AG09309 (cell line): Measurements from ENCODE around the gene GALNT18.

Experiments
- DNase-seq: peaks from one replicate; pipeline ENCODE4 v3.0.0-alpha.2; 2010; ENCODE audit warnings: low read depth
- H3K4me3 ChIP-seq: 2 replicates; pipeline ENCODE4 v1.5.1; 2011; ENCODE audit warnings: mild to moderate bottlenecking, low read depth, low read length, moderate library complexity; ENCODE audit not compliant: control insufficient read depth
- TF ChIP-seq, protein P1 (sequence below): IDR thresholded peaks from 2 replicates; pipeline ENCODE4 v1.5.1; 2011; ENCODE audit warnings: mild to moderate bottlenecking, low read depth, low read length, inconsistent platforms; ENCODE audit not compliant: insufficient read depth, control insufficient read depth; ENCODE audit errors: missing control alignments

Gene GALNT18

DNA sequence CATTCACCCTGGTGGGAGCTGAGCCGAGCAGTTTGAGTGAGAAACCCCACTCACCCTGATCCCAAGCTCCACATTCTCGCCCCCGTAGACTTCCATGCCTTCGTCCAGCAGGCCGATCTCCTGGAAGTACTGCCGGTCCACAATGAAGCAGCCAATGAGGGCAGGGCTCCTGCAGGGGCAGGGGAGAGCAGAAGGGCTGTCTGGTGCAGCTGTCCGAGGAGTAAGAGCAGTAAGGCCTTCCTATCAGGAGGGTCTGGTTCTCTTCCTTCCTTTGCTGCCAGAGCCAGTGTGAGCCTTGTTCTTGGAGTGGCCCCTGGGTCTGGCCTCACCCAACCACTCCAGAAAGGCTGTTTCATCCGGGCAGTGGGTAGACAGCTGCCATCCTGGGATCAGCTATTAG lies 249.3 kb downstream of the GALNT18 start:
- no peak for DNase-seq
- TF ChIP-seq, protein P1, sequence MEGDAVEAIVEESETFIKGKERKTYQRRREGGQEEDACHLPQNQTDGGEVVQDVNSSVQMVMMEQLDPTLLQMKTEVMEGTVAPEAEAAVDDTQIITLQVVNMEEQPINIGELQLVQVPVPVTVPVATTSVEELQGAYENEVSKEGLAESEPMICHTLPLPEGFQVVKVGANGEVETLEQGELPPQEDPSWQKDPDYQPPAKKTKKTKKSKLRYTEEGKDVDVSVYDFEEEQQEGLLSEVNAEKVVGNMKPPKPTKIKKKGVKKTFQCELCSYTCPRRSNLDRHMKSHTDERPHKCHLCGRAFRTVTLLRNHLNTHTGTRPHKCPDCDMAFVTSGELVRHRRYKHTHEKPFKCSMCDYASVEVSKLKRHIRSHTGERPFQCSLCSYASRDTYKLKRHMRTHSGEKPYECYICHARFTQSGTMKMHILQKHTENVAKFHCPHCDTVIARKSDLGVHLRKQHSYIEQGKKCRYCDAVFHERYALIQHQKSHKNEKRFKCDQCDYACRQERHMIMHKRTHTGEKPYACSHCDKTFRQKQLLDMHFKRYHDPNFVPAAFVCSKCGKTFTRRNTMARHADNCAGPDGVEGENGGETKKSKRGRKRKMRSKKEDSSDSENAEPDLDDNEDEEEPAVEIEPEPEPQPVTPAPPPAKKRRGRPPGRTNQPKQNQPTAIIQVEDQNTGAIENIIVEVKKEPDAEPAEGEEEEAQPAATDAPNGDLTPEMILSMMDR, result no peak
- H3K4me3 ChIP-seq, result no peak overlapping the region

DNA sequence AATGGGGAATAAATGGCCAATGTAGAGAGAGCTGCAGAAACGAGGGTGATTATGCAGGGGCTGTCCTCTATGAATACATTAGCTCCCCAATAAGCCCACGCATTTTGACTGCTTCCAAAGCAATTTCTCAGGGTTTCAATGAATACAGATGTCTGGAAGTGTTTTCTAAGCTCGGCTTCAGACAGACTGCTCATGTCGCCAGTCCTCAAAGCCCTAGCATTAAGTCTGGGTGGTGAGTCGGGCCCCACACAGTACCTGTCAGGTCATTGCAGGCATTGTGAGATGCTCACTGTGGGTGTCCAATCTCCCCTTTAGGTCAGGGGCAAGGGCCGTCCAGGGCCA lies 250.9 kb downstream of the GALNT18 start:
- DNase-seq, result no peak
- no peak overlapping the region for H3K4me3 ChIP-seq
- TF ChIP-seq, protein P1, result no peak

DNA sequence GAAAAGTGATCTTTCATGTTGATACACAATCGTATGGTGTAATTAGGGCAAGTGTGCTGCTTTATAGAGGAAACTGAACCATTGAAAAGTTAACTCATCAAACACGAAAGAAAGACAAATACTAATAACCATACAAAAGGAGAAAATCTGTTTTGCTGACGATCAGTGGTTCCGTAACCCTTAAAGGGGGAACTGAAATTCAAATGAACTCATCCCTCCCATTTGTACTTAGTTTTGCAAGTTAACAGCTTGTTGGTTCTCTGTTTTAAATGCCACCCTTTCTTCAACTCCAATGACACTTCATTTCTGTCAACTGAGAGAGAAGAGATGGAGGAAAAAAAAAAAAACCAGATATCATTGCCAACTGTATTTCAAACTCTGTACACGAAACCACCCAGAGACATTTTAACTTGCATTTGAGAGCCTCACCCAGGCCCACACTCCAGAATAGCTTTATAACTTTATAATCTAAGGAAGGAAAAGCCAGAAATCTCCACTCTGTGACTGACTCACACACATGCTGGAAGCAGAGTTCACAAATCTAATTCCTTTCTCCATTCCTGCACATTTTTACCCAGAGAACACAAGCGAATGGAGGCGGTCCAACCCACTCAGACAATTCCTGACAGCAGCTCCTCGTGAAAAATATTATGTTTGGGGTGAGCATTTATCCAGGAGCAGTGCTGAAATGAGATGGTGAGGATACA lies 251.4 kb downstream of the GALNT18 start:
- TF ChIP-seq, protein P1, result no peak
- no peak overlapping the region for H3K4me3 ChIP-seq
- DNase-seq, result no peak

DNA sequence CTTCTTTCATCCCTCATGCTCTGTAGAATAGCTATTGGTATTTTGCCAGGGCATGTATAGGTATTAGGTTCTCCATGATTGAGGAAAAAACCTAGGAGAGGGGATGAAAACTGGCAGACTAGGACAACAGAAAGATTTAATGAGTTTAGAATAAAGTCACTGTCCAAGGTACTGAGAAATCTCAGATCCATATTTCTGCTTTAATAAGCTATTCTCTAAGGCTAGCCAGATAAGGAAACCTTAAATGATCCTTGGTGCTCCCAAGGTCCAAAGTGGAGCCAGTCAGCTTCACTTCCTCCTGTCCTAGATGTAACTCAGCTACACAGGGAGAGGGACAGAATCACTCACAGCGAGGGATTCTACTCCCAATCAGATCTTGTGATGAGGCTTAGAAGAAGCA lies 255.0 kb downstream of the GALNT18 start:
- H3K4me3 ChIP-seq, result no peak overlapping the region
- no peak for DNase-seq
- TF ChIP-seq, protein P1, result no peak

DNA sequence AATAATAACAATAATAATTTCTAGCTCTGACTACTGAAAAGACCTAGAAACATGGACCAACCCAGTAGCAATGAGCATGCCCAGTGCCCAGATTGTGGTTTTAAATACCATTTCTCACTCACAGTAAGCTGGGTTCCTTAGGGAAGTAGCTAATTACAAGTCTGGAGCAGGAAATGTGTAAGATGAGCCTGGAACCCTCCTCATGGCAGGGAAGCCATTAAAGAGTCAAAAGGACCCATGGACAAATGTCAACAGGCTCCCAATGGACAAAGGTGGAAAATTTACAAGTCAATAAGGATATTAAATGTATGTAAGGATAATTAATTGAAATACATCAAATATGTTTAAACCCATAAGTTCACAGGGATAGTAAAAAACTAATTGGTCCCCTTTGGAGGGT lies 258.1 kb downstream of the GALNT18 start:
- TF ChIP-seq, protein P1, result no peak
- H3K4me3 ChIP-seq, result no peak overlapping the region
- no peak for DNase-seq

DNA sequence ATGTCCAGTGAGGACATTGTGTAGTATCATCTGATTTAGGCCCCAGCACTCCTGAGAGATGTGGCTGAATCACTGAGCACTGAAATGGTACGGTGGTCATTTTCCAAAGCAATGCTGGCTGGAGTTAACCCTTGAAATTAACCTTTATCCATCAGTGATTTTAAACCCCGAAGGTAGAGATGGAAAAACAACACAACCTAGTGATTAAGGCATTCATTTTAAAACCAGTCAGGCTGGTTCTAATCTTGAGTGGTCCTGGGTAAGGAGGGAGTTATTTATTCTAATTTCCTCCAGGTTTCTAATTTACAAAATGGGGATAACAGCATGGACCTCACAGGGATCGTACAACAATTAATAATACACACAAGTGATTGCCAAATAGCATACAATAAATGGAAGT lies 262.2 kb downstream of the GALNT18 start:
- no peak overlapping the region for H3K4me3 ChIP-seq
- TF ChIP-seq, protein P1, result no peak
- no peak for DNase-seq
